Stimulated activated CD4-positive, alpha-beta T cell treated with anti-CD3 and anti-CD28 coated beads, Interleukin-1b, Interleukin-23, amount 100 ng/mL, for 1 hour (primary cell): ENCODE results near the gene GTPBP10.
"Not testable (repeated sequence)": the region's sequence is repeated elsewhere in the genome, so short reads cannot be mapped to it uniquely, and the experiment has no call there.

Experiments
- DNase-seq, 2 donors: peaks; one replicate each; pipeline ENCODE4 v3.0.0-alpha.2; 2020; ENCODE audit warnings: low read depth in 2 of 2

GTPBP10 gene, protein sequence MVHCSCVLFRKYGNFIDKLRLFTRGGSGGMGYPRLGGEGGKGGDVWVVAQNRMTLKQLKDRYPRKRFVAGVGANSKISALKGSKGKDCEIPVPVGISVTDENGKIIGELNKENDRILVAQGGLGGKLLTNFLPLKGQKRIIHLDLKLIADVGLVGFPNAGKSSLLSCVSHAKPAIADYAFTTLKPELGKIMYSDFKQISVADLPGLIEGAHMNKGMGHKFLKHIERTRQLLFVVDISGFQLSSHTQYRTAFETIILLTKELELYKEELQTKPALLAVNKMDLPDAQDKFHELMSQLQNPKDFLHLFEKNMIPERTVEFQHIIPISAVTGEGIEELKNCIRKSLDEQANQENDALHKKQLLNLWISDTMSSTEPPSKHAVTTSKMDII

DNA sequence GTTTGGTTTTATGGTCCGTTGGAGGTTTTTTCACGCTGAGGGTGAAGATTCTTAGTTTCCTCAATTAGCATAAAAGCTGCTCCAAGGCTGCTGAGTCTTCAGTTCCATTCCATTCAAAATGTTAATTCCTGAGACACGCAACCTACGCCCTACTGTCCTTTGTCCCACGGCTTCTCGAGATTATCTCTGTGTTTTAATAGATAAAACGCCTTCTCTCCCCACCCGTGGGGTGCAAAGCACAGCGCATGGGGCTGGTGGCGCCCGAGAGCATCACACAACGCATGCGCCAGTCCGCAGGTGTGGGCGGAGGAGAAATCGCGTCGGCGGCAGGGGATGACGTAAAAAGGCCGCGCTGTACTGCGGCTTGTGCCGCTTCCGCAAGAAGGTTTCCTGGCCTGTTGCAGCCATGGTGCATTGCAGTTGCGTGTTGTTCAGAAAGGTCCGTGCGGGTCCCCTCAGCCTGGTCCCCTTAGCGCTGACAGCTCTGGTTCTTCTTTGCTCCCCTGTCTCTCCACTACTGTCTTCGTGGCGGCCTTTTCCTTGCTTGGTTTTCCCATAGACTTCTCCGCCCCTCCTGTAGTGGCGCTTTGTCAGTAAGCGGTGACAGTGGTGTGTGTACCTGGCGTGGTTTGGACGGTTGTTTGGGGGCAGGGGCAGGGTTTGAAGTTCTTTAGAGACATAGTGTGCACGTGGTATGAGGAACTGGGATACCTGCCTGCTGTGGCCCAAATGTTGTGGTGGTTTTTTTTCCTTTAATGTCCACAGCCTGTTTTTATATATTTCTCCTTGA lies at the start of gene GTPBP10:
GTPBP10 (plus strand) TSS at position 381 of the 790 bp plus-strand sequence; CDS start at position 407, 26 bp downstream.
- peak; percentile 86 to 93 for DNase-seq

DNA sequence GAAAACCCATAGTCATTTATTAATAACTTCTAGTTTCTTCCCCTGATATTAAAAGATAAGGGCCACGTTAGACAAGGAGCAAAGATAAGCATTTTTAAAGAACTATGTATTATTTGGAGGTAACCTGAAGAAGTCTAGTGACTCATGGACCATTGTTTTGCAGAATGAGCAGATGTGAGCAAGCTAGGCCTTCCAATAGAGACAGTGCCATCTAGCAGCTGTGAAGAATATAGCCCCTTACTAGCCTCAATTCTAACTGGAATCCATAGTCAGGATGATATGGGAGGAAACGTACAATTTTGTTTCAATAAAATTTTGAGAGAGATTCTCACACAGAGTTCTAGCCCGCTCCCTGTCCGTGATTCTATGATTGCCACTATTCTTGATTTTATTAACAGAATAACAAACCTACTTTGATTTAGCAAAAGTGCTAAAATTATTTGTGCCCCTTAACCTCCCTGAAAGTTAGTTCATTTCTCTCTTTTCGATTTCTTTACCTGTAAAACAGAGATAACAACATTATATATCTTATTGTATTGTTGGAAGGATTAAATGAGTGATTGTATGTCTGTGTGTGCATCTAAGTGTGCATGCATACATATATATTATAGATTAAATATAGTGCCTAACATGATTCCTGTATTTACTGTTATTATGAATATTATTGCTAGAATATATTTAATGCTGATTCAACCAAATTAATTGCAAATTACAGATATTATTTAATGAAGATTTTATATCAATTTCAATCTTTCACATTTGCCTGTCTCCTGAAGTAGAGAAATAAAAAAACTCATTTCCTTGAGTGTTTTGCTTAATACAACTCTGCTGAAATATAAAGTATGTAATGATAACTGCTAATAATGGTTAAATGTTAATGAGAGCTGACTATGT lies 48.1 kb upstream of the GTPBP10 start:
- no peak for DNase-seq

DNA sequence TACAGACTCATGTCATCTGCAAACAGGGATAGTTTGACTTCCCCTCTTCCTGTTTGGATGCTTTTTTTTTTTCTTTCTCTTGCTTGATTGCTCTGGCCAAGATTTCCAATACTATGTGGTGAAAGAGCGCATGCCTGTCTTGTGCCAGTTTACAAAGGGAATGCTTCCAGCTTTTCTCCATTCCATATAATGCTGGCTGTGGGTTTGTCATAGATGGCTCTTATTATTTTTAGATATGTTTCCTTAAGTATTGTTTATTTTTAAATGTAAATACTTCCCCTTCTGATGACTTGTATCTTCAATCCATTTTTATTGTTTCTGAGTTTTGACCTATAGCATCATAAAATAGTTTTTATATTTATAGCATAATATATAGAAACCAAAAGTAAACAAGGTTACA lies 43.3 kb upstream of the GTPBP10 start:
- DNase-seq, result no peak

DNA sequence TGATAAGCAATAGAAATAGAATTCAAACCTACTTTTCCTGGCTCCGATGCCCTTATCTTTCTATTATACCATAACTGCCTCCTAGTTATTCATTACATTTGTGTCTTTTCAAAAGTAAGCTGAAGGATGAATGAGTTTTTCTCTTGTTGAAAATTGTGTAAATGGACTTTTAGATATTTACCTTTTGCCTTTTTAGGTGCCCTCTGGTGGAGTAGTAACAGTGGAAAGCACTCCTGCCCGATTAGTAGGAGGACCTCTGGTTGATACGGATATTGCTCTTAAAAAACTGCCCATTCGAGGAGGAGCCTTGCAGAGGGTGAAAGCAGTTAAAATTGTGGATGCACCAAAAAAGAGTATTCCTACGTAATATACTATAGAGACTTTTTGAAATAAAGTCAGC lies 36.6 kb upstream of the GTPBP10 start:
- no peak for DNase-seq

DNA sequence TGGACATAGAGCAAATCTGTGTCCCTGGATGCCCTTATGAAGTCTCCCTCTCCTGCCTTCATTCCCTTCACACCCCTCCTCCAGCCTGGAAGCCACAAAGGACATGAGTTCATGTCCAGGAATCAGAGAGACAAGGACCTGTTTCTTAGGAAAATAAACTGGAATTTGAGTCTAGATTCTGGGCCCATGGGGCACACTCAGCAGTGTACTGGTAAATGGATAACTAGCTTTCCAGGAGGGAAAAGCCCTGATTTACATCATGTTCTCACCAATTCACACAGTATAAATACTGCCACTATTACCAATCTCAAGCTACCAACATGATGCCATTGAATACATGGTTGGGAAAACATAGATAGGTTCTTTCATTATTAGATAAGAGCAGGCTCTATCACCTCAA lies 35.3 kb upstream of the GTPBP10 start:
- DNase-seq, result no peak

DNA sequence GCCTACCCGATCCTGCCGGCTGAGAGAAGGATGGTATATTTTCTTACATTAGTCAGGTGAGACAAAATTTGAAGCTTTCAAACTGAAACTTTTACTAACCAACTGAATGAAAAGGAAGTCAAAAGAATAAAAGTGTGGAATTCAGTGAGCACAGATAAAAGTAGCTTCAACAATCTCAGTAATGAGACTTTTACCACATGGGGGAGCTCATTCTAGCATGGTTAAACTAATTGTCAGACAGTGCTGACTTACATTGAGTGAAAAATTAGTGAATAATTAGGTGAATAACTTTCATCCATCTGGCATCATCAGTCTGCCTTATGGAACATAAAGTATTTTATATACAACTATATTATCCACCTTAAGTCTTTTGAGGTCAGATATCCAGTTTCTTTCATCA lies 33.8 kb upstream of the GTPBP10 start:
- no peak for DNase-seq

DNA sequence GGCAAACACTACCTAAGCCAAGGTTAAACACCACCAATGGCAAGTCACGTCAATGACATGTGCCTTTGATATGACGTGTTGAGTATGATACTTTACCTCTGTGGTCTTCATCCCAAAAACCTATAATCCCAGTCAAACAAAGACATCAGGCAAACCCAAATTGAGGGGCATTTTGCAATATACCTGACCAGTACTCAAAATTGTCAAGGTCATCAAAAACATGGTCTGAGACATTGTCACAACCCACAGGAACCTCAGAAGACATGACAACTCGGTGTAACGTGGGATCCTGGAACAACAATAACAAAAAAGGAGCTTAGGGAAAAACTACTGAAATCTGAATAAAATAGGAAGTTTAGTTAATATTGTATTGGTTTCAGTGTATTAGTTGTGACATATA lies 32.6 kb upstream of the GTPBP10 start:
- no peak for DNase-seq

DNA sequence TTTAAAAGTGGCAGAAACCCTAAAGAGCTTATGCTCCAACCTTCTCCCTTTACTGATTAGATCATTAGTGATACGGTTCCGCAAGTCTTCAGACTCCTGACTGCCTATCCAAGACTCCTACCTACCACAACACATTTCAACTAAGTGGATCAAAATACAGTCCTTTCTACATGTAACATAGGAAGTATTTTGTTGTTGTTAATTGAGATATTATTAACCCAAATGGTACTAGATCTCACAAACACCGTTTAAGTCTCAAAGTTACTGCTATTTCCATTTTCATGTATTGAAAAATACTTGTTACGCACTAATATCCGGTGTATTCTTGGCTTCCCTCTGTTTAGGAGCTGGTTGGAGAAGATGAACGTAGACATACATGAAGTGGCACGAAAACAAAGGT lies 26.5 kb upstream of the GTPBP10 start:
- no peak for DNase-seq

DNA sequence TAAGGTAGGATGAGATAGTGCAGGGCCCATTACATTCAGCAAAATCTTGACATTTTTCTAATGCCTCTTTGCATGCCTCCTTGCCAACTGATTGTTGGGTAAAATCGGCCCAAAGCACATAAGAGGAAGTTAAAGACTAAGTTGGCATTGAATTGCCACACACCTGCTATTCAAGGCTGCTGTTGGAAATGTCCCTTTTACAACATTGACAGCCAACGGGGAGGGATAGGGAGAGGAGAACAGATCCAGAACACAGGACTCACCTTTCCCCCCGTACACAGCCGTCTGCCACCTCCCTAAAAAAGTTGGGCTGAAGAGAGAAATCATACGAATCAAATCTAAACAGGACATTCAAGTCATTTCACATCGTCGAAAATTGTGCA lies 26.1 kb upstream of the GTPBP10 start:
- DNase-seq, result no peak

DNA sequence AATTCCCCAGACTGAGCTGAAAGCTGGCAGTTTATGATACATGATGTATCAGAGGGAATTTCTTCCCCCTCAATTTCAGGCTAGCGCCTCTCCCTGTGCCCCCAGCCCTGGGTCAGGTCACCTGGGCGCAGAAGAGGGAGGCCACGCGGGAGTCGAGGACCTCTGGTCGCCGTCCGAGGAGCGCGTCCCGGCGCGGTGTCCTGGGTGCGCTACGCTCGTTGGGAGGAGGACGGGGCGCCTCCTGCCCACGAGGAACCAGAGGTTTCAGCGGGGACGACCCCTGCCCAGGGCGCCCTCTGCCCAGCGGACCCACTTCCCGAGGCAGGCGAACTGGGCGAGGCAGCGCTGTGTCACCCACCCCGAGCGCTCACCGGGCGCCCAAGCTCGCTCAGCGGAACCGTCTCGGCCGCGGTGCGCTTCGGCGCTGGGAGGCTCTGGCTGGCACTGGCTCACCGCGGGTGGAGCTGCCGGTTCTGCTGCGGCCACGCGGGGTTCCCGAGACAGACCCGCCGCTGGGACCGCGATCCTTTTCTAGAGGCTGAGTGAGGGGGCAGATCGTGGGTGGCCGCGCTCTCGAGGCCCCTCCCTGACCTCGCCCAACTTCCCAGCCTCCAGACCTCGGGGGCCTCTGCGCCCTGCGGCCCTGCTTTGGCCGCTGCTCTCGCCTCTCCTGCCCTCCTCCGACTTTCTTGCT lies 25.6 kb upstream of the GTPBP10 start, which contains the start of gene FAM237B:
FAM237B (minus strand) TSS at position 504 of the 694 bp plus-strand sequence. CDS start 1,556 bp downstream, outside the sequence.
- no peak for DNase-seq

DNA sequence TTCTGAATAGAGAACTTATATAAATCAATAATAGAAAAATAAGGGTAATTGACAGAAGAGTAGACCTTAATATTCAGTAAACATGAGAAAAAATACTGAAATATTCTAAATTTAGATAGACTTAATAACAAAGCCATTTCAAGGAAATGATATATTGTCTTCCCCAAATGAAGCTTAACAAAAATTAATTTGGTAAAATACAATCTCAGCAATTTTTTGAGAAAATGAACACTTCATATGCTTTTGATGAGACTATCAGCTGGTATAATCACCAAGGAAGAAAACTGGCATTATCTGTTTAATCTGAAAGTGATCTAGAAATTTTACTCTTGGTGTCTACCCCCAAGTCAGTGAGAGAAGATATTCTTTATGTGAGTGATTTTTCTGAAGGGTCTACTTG lies 23.7 kb upstream of the GTPBP10 start:
- DNase-seq, result no peak

DNA sequence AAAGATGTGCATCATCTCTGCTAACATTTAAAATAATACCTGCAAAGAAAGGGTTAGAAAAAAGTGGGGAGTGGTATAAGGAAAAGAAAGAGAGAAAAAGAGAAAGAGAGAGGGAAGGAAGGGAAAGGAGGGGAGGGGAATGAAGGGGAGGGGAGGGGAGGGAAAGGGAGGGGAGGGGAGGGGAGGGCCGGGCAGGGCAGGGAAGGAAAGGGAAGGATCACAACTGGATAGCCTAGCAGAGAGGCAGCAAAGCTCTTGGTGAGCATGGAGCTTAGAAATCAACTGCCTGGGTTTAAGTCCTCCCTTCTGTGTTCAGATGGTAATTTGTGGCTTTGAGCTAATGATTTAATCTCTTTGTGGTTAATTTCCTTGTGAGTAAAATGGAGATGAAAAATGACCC lies 20.0 kb upstream of the GTPBP10 start:
- no peak for DNase-seq

DNA sequence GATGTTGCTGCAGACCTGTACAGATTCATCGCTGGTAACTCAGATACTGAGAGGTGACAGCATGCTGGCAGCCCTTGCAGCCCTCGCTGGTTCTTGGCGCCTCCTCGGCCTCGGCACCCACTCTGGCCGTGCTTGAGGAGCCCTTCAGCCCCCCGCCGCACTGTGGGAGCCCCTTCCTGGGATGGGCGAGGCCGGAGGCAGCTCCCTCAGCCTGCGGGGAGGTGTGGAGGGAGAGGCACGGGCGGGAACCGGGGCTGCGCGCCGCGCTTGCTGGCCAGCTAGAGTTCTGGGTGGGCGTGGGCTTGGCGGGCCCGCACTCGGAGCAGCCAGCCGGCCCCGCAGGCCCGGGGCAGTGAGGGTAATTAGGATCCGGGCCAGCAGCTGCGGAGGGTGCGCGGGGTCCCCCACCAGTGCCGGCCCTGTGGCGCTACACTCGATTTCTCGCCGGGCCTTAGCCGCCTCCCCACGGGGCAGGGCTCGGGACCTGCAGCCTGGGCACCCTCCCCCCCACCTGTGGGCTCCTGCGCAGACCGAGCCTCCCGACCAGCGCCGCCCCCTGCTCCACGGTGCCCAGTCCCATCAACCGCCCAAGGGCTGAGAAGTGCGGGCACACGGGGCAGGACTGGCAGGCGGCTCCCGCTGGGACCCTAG lies 12.2 kb upstream of the GTPBP10 start:
- no peak for DNase-seq

DNA sequence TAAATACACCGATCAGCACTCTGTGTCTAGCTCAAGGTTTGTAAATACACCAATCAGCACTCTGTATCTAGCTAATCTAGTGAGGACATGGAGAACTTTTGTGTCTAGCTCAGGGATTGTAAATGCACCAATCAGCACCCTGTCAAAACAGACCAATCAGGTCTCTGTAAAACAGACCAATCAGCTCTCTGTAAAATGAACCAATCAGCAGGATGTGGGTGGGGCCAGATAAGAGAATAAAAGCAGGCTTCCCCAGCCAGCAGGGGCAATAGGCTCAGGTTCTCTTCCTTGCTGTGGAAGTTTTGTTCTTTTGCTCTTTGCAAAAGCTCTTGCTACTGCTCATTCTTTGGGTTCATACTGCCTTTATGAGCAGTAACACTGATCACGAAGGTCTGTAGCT lies 11.6 kb upstream of the GTPBP10 start:
- not testable (repeated sequence) for DNase-seq

DNA sequence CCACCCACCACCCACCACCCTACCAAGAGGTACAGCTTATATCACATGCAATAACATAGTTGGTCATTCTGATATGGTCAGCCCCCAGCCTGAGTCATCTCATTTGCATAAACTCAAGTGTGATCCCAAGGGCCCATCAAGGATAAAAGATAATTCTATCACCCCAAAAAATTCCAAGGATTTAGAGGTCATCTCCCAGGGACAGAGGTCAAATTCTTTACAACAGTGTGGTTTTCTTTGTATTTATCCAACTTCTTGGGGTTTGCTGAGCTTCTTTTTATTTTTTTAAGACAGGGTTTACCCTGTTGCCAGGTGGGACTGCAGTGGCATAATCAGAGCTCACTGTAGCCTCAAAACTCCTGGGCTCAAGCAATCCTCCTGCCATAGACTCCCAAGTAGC lies 9.4 kb upstream of the GTPBP10 start:
- DNase-seq, result no peak

DNA sequence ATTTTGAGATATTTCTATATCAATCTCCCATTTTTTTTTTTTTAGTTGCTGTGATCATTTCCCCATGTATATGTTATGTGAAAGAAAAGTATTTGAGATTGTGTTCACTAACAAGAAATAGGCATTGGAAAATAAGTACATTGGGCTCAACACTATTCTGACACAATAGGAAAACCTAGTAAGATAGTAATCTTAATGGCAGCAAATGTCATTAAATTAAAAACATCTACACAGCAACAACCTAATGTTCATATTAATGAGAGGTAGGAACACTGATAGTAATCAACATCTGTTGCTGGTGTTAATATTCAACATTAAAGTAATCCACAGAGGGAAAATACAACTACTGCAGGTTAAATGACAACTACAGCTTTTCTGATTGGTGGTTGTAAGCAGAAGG lies 1.5 kb upstream of the GTPBP10 start:
- DNase-seq, result no peak

DNA sequence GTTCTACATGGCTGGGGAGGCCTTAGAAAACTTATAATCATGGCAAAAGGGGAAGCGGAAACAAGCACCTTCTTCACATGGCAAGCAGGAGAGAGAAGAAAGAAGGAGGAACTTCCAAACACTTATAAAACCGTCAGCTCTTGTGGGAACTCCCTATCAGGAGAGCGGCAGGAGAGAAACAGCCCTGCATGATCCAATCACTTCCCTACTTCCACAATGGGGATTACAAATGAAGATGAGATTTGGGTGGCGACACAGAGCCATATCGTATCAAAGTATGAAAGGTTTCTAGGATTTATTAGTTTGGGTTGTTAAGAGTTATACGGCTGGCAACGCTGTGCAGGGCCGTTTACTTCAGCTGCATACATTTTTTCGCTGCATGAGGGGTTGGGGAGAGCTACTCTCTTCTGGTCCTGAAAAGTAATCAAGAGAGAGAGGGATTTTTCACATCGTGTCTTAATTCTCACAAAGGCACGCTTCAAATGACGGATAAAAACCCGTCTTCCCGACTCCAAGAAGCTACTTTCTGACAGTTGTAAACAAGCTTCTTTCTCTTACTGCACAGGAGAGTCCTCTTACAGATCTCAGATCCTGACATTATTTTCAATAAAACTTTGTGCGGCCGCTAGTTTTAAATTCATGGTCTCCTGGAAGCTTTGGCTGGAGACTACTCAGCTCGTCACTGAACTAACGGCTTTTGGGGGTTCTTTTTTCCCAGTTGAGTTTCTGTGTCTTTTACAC lies 751 bp upstream of the GTPBP10 start:
- DNase-seq, result no peak

DNA sequence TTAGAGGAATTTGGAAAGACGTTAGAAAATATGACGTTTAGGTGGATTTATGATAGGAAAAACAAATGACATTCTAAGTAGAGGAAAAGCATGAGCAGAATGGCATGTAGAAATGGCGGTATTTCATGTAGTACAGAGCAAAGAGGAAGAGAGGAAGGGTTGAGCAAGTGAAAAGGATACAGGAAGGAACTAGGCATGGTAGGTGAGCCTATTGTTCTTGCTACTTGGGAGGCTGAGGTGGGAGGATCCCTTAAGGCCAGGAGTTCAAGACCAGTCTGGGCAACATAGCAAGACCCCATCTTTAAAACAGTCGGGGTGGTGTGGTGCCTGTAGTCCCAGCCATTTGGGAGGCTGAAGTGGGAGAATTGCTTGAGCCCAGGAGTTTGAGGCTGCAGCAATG lies 1.2 kb downstream of the GTPBP10 start:
- no peak for DNase-seq

DNA sequence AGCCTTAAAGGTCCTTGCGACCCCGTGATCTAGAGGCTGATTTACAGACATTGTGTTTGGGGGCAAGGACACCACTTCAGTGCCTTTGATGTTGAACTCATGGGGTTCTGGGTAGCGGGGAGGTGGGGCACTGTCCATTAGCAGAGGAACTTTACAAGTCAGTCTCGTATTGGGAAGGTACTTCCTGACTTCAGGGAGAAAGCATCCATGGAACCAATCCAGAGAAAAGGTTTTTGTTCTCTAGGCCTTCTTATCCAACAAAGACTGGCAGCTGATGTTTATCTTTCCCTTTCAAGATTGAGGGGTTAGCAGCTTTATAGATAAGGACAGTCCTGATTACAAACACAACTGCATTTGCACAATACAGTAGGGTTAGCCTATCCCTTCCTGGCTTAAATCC lies 2.8 kb downstream of the GTPBP10 start:
- no peak for DNase-seq

DNA sequence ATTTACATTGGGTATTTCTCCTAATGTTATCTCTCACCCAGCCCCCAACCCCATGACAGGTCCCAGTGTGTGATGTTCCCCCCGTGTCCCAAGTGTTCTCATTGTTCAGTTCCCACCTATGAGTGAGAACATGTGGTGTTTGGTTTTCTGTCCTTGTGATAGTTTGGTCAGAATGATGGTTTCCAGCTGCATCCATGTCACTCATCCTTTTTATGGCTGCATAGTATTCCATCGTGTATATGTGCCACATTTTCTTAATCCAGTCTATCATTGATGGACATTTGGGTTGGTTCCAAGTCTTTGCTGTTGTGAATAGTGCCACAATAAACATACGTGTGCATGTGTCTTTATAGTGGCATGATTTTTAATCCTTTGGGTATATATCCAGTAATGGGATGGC lies 3.5 kb downstream of the GTPBP10 start:
- not testable (repeated sequence) for DNase-seq
